Right renal pelvis (tissue), 4 donors: ENCODE data around the gene FMN1. TPM values are rescaled to one million over a fixed set of nuclear protein-coding genes. Genes with fewer than 3 reads are reported as not detected.
A peak's percentile ranks its signal among the peaks of the same experiment; 100 is the strongest.

Experiments used
- DNase-seq, 4 donors: peaks; one replicate each; pipeline ENCODE4 v3.0.0-alpha.2; 2013; ENCODE audit warnings: low read depth in 4 of 4, low spot score in 3 of 4, missing footprints in 1 of 4
- polyA plus RNA-seq, 4 donors: library from polyadenylated mRNA; unstranded; fragments of 120-200 nt; gene quantifications; one replicate each; pipeline ENCODE4 v1.2.1, GENCODE V29; 2013; ENCODE audit not compliant: insufficient read length in 4 of 4

Gene FMN1
- polyA plus RNA-seq, 4 donors = 16.4 to 18.6 (median 17.1) TPM

GRCh38 chr15:32993285-32993684, 201.2 kb downstream of the FMN1 start:
- no peak for DNase-seq

DNA sequence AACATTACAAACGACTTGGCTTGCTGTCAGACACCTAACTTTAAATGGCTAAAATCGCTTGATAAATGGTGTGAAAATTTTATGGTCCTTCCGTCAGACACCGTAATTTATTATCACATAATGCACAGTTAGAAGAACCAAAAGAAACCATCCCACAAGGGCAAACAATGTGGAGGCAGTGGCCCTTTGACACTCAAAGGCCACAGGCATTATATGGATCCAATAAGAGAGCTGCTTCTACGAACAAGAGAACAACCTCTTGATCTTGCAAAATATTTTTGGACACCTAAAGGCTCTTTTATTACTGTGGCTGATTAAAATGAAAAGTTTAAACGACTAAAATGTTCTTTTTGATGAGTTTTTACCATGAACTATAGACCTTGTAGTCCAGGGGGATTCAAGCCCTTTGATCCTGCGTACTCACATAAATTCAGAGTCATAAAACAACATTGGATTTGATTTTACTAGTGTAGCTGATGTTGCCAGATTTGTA, 202.8 kb downstream of the FMN1 start:
- peak; percentile 38 to 59 (median 46) for DNase-seq

DNA sequence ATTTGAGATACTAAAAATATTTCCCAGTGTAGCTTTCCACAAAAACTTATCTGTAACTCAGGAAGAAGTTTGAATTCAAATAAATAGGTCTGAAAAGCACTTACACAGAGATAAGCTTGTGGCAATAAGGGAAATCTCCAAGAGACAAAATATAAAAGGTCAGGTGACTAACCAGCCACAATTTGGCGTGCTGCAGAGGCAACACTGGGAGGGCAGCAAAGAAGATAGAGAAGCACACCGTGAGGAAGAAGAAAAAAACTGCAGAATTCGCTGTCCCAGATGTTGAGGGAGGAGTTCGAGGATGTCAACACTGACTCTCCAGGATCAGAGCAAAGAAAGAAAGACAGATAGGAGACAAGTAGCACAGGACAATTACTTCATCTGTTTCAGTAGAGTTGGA, 204.4 kb downstream of the FMN1 start:
- DNase-seq = no peak

GRCh38 chr15:32987067-32987466, 207.4 kb downstream of the FMN1 start:
- no peak for DNase-seq

DNA sequence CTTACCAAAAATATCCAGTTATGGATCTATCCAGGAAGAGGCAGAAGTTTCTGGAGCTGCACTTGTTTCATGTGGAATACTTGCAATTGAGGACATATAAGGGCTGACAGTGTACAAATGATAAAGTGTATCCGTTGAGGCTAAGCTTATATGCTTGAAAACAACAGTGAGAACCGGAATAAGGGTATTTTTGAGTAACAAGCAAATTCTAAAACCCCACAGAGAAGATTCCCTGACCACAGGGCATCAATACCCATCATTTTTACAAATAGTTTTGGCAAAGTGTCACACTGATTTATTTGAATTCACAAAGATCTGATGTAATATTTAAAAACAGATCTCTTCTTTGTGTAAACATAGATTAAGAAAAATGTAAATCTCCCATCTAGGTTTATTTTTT, 208.4 kb downstream of the FMN1 start:
- no peak for DNase-seq

- no peak for DNase-seq
Observed at GRCh38 chr15:32983679-32984078, 210.8 kb downstream of the FMN1 start.

DNA sequence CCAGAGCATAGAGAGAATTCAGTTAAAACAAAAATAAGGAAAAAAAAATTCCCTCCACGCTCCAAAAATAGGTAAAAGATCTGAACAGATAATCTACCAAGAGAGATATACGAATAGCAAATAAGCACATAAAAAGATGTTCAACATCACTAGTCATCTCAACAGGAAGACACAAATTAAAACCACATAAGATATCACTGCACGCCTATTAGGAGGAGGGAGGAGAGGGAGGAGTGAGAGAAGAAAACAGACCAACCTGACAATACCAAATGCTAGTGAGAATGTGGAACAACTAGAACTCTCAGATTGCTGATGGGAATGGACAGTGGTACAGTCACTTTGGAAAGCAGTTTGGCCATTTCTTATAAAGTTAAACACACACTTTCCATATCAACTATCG, 212.5 kb downstream of the FMN1 start:
- DNase-seq = no peak

DNA sequence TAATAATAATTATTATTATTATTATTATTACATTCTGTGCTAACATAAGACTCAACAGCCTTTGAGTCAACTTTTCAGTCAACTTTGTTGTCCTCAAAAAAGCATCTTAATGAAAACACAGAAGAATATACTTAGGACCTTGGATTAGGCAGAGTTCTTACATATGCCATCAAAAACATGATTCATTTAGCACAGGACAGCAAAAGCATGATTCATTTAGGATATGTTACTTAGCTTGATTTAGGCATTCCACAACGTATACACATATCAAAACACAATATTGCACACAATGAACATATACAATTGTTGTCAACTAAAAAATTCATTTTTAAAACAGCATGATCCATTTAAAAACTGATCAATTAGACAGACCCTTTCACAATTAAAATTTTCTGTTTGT, 213.0 kb downstream of the FMN1 start:
- DNase-seq = no peak

DNA sequence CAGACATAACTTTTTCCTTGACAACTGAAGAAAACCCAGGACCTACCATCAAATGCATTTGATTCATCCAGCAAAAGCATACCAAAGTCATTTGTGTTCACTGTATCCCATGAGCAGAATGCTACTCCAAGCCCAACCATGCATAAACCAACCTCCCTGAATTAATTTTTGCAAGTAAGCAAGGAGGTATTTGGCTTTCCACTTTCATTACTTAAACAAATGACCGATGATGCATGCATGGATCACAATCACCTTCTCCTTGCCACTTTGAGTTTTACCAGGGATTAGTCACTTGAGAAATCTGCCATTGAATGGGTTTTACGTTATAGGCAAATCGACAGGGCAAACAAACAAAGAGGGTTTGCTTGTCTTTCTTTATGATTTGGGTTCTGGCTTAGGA, 214.8 kb downstream of the FMN1 start:
- no peak for DNase-seq

- DNase-seq = no peak
Observed at GRCh38 chr15:32977506-32977905, 217.0 kb downstream of the FMN1 start.

GRCh38 chr15:32974691-32975090, 219.8 kb downstream of the FMN1 start:
- no peak for DNase-seq

GRCh38 chr15:32972686-32973085, 221.8 kb downstream of the FMN1 start:
- no peak for DNase-seq

DNA sequence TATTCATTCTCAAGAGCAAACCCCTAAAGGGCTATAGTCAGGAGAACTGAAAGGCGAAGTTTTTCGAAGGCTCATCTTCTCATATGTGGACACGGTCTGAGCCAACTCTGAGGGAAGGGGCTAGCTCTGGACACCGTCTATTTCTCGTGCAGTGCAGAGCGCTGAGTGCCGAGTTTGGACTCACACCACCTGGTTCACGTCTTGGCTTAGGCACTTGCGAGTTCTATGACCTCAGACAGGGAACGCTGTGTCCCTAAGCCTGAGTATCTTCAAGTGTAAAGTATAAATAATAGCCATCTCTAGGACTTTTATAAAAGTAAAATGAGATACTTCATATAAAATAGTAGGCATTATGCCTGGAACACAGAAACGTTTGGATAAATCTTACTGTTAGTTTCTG, 223.7 kb downstream of the FMN1 start:
- no peak for DNase-seq

DNA sequence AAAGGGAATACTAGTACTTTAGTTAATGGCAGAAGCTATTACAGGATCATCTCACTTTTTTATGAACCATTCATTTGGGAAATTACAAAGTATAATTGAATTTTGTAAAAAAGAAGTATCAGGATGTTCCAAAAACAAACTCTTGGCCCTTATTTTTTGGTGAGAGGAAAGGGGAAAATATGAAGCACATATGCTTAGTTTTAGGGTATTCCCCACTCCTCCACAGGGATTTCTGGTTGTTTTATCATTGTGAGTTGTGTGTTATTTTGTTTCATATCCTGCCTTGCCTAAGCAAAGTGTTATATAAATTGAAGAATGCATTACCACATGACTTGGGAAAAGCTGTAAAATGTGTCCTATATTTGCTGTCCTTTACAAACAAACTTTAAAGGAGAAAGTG, 227.0 kb downstream of the FMN1 start:
- DNase-seq = no peak

- DNase-seq = no peak
Observed at GRCh38 chr15:32966512-32966911, 228.0 kb downstream of the FMN1 start.

DNA sequence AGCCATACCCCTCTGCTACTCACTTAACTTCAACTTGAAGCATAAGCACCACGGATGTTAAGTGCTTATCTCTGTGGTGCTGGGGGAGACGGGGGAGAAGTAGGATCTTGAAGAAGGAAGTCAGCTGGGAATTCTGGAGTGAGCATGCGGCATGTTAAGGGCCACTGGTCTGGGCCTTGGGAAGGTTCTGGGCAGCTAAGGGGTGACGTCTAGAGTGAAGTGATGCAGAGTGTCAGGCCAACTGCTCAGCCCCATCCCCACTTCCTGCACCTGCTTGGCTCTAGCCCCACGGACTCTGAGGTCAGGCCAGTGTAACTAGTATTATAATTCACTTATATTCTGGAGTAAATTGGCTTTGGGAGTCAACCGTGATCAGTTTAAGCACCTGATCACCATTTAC, 228.6 kb downstream of the FMN1 start:
- DNase-seq = no peak

DNA sequence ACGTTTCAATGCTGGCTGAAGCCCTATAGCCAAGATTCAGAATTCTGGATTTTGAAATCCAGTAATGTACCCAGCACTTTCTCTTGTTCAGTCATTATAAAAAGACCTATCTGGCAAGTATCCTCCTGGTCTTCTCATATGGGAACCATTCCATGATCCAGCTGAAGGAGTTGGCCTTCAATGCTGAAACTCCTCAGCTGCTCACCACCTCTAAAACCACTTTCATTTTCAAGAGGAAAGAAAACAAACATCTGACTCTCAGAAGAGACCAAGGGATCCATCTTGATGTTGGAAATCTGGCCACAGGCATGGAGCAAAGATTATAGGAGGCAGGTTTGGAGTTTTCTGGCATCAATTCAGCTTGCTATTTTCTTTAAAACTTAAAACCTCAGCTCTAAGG, 235.4 kb downstream of the FMN1 start:
- no peak for DNase-seq

- no peak for DNase-seq
Observed at GRCh38 chr15:32957219-32957618, 237.3 kb downstream of the FMN1 start.

- no peak for DNase-seq
Observed at GRCh38 chr15:32956711-32957110, 237.8 kb downstream of the FMN1 start.

- DNase-seq = peak in 2 of 4 donors; percentile 24 to 33
Observed at GRCh38 chr15:32956006-32956405, 238.5 kb downstream of the FMN1 start.

- DNase-seq = peak in 1 of 4 donors; percentile 27
Observed at GRCh38 chr15:32953533-32953910, 241.0 kb downstream of the FMN1 start.

DNA sequence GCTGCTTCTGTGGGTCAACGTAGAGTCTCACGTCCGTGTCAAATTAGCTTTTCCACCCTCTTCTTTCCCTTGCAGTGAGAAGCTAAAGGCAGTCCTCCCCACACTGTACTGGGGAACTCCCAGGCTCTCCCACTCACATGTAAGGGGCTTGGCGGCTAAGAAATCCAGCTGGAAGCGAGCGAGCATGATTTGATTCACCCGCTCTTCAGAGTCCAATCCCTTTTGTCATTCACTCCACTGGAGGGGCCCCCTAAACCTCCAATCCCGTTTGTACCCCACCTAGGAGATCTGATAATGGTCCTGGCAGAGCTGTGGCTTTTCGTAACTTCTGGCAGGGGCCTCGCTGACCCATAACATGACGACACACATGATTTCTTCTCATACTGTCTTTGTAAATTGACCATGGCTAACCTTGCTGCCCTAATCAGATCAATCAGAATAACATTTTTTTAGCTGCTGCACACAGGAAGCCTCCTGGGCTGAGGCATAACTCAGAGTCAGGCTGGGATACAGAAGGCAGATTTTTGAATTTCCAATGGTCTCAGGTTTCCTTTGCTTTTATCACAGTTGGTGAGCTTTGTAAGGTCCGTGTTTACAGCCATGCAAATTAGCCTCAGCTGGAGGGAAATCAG, 241.5 kb downstream of the FMN1 start:
- peak; percentile 22 to 48 (median 34) for DNase-seq
